NCI-H345 treated with DMSO at 0.1 percent for 48 hours (cell line): ENCODE measurements around the gene DNAI7.

Experiments
- DNase-seq: peaks from one replicate; lab custom pipeline; 2025; ENCODE audit not compliant: unreplicated experiment; lab: John Stamatoyannopoulos, UW

The DNAI7 gene

GRCh38 chr12:25195056-25195971 lies at the start of gene DNAI7, which contains the start of gene ETFRF1:
Gene DNAI7 (minus strand): TSS chr12:25195160. CDS start chr12:25195078, 82 bp downstream.
Gene ETFRF1 (plus strand): TSS chr12:25195237. CDS start chr12:25203957, 8,720 bp downstream.
- DNase-seq: peak; percentile 95

- DNase-seq: no peak
These were observed 48.7 kb upstream of the DNAI7 start for GRCh38 chr12:25243680-25243990.

GRCh38 chr12:25242981-25243679 lies 48.2 kb upstream of the DNAI7 start:
- no peak for DNase-seq

GRCh38 chr12:25241167-25242020 lies 46.4 kb upstream of the DNAI7 start:
- DNase-seq: no peak

GRCh38 chr12:25236626-25237025 lies 41.7 kb upstream of the DNAI7 start:
- no peak for DNase-seq

- DNase-seq: no peak
These were observed 41.2 kb upstream of the DNAI7 start for GRCh38 chr12:25236190-25236589.

GRCh38 chr12:25213338-25213737 lies 18.4 kb upstream of the DNAI7 start:
- no peak for DNase-seq

GRCh38 chr12:25208554-25208953 lies 13.6 kb upstream of the DNAI7 start:
- no peak for DNase-seq

GRCh38 chr12:25207846-25208245 lies 12.9 kb upstream of the DNAI7 start:
- DNase-seq: no peak

- DNase-seq: no peak
These were observed 12.5 kb upstream of the DNAI7 start for GRCh38 chr12:25207411-25207810.

- no peak for DNase-seq
These were observed 7.2 kb upstream of the DNAI7 start for GRCh38 chr12:25202137-25202536.

- DNase-seq: no peak
These were observed 5.7 kb upstream of the DNAI7 start for GRCh38 chr12:25200703-25201102.

- no peak for DNase-seq
These were observed 2.6 kb upstream of the DNAI7 start for GRCh38 chr12:25197608-25198007.

- peak; percentile 70 for DNase-seq
These were observed 271 bp downstream of the DNAI7 start for GRCh38 chr12:25194722-25195055.

- peak; percentile 12 for DNase-seq
These were observed 746 bp downstream of the DNAI7 start for GRCh38 chr12:25194214-25194613.

- no peak for DNase-seq
These were observed 4.2 kb downstream of the DNAI7 start for GRCh38 chr12:25190793-25191192.

- DNase-seq: no peak
These were observed 5.3 kb downstream of the DNAI7 start for GRCh38 chr12:25189656-25190055.

GRCh38 chr12:25187781-25188180 lies 7.2 kb downstream of the DNAI7 start:
- no peak for DNase-seq

- DNase-seq: no peak
These were observed 8.1 kb downstream of the DNAI7 start for GRCh38 chr12:25186788-25187402.

GRCh38 chr12:25186038-25186787 lies 8.7 kb downstream of the DNAI7 start:
- DNase-seq: no peak
